T47D (cell line): ENCODE results near the gene RABEPK.
"Not testable (repeated sequence)": the region's sequence is repeated elsewhere in the genome, so short reads cannot be mapped to it uniquely, and the experiment has no call there.

Experiments used
- DNase-seq, 2 experiments: peaks; one replicate each; pipeline versions ENCODE4 v3.0.0 to v3.0.0-alpha.2; 2011 to 2012; ENCODE audit warnings: low read depth in 1 of 2, low spot score in 1 of 2
- JUND ChIP-seq: IDR thresholded peaks from 2 replicates; pipeline ENCODE4 v1.6.1; 2012; ENCODE audit warnings: low read depth
- in situ Hi-C: cut with HindIII; loops from 2 replicates; pipeline ENCODE4 v1.10.0; 2016; ENCODE audit warnings: low sequenced_read_pairs, low pct_unique_long_range_greater_than_20kb

Gene RABEPK

DNA sequence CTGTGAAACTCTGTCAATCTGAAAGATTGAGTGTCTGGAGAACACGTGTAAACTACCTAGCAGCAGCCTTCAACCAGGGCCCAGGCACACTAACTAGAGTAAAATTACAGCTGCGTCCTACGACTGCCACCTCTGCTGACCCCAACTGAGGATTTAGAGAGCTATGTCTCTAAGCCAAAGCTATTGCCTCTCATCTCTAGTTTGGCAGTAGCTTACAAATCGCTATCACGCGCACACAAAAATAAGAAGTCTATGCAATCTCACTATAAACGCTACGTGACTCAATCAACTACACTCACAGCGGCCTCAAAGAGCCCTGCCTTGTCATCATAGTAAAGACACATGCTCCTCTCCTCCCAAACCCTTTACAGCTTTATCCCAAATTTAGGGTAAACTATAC, 19.5 kb upstream of the RABEPK start:
- in situ Hi-C loops: no loop called here
- no peak for TF ChIP-seq JUND
- no peak for DNase-seq

- DNase-seq, in situ Hi-C loops: not testable (repeated sequence)
These were observed 18.6 kb upstream of the RABEPK start for GRCh38 chr9:125181756-125182155.

DNA sequence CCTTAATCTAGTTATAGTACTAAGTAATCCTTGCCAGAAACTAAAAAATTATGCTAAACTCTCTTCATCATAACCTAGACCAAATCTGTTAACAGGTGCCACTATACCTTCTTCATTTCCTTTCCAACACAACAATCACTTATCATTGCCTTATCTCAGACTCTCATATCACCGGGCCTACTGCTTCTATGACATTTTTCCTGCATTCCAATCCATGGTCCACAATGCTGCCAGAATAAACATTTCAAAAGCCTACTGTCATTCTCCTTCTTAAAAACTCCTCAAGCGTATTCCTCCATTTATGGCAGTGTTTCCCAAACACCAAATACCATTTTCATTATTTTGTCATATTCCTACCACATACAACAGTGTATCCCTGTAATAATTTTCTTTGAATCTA, 17.3 kb upstream of the RABEPK start:
- no peak for TF ChIP-seq JUND
- in situ Hi-C loops: no loop called here
- no peak for DNase-seq

- TF ChIP-seq JUND: no peak
- DNase-seq: no peak
- in situ Hi-C loops: no loop called here
These were observed 16.8 kb upstream of the RABEPK start for GRCh38 chr9:125183561-125183960.

DNA sequence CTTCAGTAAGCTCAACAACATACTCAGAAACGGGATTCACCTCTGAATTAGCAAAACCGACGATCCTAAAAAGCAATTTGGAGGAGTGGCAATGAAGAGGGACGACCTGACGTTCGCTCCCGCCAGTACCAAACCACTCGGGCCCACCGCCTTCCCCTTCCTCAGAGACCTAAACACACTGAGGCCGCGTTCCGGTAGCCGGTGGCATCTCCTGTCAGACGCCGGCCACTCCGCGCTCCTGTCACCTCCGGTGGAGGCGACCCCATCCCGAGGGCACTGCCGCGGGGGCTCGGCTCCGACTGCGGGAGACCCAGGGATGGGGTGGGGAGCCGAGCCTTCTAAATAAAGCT, 11.4 kb upstream of the RABEPK start:
- DNase-seq: peak in 1 of 2 experiments; percentile 22
- TF ChIP-seq JUND: no peak
- in situ Hi-C loops: no loop called here

GRCh38 chr9:125189361-125190289, 10.7 kb upstream of the RABEPK start, which contains the start of gene PPP6C:
Gene PPP6C, minus strand, starts transcription at chr9:125189803. Its CDS starts 85 bp downstream, at chr9:125189718.
- no peak for TF ChIP-seq JUND
- in situ Hi-C loops: no loop called here
- peak; percentile 96 to 97 for DNase-seq

GRCh38 chr9:125190361-125190801, 10.0 kb upstream of the RABEPK start:
- peak in 1 of 2 experiments; percentile 34 for DNase-seq
- in situ Hi-C loops: no loop called here
- TF ChIP-seq JUND: no peak

DNA sequence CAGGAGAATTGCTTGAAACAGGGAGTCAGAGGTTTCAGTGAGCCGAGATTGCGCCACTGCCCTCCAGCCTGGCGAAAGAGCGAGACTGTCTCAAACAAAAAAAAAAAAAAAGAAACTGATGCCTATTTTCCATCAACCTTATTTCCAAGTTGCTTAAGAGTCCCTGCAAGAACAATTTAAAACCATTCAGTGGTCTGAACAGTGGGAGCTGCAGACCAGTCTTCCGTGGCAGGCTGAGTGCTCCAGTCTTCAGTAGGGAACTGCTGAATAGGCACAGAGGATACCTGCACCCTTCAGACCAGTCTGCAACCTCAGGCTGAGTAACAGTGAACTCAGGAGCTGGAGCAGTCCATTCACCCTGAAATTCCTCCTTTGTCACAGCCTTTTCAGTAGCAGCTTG, 5.9 kb upstream of the RABEPK start:
- in situ Hi-C loops: not testable (repeated sequence)

GRCh38 chr9:125195591-125195990, 4.8 kb upstream of the RABEPK start:
- DNase-seq, in situ Hi-C loops: not testable (repeated sequence)

More for the DNA sequence above, 5.9 kb upstream of the RABEPK start:
- not testable (repeated sequence) for DNase-seq

GRCh38 chr9:125202846-125203618, 2.7 kb downstream of the RABEPK start:
- no peak for TF ChIP-seq JUND
- in situ Hi-C loops: no loop called here
- DNase-seq: no peak

DNA sequence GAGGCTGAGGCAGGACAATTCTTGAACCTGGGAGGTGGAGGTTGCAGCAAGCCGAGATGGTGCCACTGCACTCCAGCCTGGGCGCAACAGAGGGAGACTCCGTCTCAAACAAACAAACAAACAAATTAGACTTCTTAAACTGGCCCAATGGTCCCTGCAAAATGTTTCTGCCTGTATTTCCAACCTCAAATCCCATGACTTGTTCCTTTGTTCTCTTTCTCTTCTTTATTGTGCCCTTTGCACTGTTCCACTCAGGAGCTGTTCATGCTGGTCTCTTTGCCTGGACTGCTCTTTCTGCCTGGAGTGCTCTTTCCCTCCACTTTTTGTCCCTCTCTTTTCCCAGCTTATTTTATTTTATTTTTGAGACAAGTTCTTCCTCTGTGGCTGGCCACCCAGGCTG, 4.1 kb downstream of the RABEPK start:
- in situ Hi-C loops: no loop called here
- DNase-seq: no peak
- TF ChIP-seq JUND: no peak

DNA sequence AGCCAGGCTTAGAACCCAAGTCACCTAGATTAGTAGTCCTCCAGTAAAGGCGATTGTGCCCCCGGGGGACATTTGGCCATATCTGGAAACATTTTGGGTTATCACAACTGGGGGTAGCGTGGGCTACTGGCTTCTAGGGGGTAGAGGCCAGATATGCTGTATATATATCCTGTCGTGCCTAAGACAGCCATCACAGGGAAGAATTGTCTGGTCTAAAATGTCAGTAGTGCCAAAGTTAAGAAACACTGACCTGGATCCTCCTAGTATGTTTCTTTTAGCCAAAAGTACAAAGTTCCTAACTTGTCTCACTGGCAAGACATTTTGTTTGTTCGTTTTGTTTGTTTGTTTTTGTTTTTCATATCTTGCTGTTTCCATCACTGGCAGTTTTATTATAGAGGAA, 13.8 kb downstream of the RABEPK start:
- no peak for TF ChIP-seq JUND
- in situ Hi-C loops: no loop called here
- DNase-seq: no peak

DNA sequence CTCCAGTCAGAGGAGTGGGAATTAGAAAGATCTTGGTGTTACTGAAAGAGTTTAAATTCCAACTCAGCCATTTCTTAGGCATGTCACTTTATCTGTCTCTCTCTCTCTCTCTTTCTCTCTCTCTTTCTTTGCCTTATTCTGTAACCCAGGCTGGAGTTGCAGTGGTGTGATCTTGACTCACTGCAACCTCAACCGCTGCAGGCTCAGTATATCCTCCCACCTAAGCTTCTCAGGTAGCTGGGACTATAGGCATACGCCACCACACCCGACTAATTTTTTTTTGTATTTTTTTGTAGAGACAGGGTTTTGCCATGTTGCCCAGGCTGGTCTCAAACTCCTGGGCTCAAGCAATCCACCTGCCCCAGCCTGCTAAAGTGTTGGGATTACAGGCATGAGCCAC, 18.3 kb downstream of the RABEPK start:
- TF ChIP-seq JUND: no peak
- DNase-seq: no peak
- in situ Hi-C loops: no loop called here

- DNase-seq, in situ Hi-C loops: not testable (repeated sequence)
These were observed 24.5 kb downstream of the RABEPK start for GRCh38 chr9:125224858-125225257.
